GM19468 (cell line): ENCODE data around the gene CSTF3.
A peak's percentile ranks its signal among the peaks of the same experiment; 100 is the strongest.

ENCODE experiments used
- ATAC-seq: cut with Tn5 transposase; IDR thresholded peaks from one replicate; pipeline ENCODE4 v1.9.1; 2021; ENCODE audit warnings: mild to moderate bottlenecking, moderate library complexity, moderate number of reproducible peaks; ENCODE audit not compliant: unreplicated experiment; ENCODE audit errors: extremely low read depth

The CSTF3 gene

DNA sequence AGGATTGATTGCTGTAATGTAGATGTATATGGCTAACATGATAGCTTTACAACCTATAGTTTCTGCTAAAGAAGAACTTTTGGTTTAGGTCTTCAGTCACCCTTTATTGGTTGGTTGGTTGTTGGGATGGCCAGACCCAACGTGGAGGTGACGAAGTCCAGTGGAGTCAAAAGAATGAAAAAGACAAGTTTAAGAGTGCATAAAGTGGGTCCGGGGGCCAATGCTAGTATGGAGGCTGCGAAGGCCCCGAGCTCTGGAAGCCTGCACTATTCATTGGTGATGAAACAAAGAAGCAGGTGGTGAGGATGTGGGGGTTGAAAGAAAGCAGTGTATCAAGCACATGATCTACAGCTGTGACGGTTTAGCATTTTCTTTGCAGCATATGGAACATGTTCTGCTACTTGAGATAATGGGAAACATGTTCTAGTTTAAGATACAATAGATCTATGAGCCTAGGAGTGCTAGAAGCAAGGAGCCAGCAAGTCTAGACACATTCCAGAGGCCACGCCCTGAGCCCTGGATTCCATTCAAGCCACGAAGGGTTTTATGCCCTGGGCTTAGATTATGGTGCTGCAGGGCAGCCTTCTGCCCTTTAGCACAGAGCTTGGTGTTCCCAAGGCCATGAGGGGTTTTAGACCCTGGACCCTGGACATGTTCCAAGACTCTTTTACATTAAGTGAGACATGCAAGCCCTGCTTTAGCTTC is 115.6 kb downstream of the CSTF3 start:
- ATAC-seq: no peak

DNA sequence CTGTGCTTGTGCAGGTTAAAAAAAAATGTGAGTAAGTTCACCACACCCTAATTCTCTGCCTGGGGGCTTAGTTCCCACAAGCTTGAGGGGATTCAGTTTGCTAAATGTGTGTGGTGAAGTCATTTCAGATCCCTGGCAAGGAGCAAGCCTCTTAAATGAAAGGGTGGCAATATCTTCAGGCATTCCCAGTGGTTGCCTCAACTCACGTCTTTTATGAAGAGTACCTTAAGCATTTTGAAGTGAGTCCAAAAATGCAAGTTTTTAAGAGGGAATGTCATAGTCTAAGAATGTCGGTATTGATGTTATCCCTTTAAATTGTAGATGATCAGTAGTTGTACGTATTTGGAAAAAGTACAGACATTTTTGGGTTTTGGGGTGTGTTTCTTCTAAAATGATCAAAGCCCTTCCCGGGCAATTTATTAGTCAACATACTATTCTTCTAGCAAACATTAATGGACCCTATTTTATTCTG is 117.0 kb downstream of the CSTF3 start:
- no peak for ATAC-seq

DNA sequence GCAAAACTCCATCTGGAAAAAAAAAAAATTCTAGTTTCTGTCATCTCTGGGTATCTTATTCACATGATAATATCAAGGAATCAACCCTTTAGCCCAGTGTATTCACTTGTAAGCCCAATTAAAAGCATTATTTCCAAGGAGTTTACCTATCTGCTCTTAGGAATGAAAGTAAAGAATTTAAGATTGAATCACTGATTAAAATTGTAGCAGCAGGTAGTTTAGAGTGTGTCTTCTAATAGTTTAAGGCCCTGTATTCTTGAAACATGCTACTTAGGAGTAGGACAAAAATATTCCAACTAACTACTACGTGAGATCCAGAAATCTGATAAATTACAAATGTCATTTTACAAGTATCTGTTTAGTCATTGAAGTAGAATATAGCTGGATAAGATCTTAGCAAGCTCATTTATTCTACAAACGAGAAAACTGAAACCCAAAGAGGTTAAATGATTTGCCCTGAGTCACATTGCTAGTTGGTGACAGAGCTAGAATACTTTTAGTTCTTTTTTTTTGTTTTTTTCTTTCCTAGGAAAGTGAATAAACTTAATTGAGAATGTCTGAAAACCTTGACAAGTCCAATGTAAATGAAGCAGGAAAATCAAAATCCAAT is 118.0 kb downstream of the CSTF3 start:
- ATAC-seq: no peak

DNA sequence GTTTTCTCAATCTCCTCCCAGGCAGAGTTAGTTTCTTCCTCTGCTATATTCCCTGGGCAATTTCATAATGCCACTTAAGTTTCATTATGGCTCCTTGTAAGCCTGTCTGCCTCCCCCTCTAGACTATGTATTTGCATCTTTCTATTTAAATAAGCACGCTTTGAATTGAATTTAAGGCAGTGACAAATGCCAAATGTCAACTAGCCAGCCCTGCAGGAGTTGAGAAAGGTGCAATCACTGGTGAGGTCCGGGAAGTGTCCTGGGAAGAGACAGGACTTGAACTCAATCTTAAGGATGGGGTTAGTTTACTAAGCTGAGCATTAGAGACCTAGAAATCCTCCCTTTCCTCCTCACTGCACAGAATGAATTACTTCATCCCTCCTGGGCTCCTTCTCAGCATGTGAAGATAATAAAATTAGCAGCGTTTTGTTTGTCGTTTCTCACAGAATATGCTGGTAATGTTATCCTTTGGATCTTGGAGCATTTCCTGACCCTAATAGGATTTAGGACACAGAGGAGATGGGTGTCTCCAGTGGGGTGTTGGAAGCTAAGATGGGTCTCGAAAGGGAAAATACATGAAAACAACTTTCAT is 120.3 kb downstream of the CSTF3 start:
- no peak for ATAC-seq

DNA sequence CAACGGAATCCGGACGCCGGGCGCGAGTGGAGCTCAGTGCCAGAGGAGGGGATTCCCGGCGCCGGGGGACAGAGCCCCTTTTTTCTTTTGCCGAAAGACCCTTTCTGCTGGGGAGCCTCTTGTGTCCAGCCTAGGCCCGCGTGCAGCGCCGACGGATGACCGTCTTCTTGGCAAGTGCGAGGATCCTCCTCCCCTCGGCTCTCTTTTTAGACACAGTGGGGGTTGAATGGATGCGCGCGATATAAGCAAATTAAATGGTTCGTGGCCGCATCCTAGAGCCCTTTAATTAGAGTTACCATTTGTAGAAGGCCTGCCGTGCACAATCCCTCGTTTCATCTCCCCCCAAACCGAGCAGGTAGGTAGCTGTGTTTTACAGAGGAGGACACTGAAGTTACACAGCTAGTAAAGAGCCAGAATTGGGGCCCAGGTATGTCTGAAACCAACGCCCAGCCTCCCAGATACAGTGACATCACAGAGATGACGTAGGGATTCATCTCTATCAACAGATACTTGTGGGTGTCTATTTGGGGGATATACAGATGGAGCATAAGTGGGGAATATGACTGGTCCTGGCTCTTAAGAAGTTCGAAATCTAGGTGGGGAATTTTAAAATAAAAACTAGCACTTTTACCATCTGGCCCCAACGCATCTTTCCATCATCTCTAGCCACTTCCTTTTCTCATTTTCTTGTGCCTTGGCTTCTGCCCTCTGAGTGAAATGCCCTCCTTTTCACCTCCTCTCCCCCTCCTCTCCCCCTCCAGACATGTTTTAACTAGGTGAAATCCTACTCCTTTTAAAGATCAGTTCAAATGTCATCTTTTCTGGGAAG is 121.0 kb downstream of the CSTF3 start:
- no peak for ATAC-seq

DNA sequence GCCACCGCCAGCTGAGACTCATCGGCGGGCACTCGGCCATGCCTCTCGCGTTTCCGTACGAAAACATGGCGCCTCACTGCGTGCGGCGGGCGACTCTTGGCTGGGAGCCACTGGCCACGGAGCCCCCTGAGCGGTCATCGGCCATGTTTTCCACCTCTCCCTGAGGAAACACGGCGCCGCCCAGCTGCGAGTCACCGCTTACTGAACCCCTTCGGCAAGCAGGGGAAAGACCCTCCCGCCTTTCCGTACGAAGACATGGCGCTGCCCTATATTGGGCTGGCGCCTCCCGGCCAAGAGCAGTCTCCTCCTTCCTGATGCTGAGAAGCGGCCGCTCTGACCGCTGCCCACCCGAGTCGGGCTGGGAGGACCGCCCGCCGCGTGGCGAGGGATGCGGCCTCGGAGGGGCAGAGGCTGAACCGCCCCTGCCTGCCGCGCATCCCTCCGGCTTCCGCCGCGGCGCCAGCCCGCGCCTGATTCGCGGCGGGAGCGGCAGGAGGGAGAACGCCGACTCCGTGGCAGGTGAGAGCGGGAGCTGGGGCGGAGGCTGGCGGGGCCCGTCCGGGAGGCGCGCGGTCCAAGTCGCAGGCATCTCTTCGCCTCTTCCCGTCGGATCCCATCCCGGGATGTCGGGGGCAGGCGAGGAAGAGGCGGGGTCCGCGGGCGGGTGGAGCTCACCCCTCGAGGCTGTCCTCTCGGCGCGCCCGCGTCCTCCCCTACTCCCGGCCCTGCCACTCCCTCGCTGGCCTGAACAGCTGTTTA is 121.8 kb downstream of the CSTF3 start, which contains the start of gene TCP11L1:
TCP11L1 (plus strand) TSS at position 299 of the 759 bp plus-strand sequence. CDS start 4,202 bp downstream, outside the sequence.
- peak; percentile 74 for ATAC-seq

DNA sequence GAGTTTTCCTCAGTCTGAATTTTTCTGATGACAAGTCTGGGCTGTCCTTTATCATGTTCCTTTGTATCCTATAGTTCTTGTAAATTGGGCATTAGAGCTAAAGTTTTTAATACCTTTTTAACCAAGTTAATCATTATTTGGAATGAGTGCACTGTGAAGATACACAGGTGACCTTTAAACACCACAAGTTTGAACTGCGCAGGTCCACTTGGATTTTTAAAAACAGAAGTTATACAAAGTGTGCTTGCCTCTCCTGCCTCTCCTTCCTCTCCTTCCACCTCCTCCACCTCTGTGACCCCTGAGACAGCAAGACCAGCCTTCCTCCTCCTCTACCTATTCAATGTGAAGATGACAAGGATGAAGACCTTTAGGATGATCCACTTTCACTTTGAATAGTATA is 126.3 kb downstream of the CSTF3 start:
- no peak for ATAC-seq
